HG03039 (cell line): ENCODE measurements around the gene CPNE2.

Source experiments
- ATAC-seq: cut with Tn5 transposase; IDR thresholded peaks from one replicate; pipeline ENCODE4 v1.9.1; 2021; ENCODE audit warnings: mild to moderate bottlenecking, moderate library complexity; ENCODE audit not compliant: unreplicated experiment

Gene CPNE2

GRCh38 chr16:57141822-57142631 is 49.6 kb downstream of the CPNE2 start:
- no peak for ATAC-seq

DNA sequence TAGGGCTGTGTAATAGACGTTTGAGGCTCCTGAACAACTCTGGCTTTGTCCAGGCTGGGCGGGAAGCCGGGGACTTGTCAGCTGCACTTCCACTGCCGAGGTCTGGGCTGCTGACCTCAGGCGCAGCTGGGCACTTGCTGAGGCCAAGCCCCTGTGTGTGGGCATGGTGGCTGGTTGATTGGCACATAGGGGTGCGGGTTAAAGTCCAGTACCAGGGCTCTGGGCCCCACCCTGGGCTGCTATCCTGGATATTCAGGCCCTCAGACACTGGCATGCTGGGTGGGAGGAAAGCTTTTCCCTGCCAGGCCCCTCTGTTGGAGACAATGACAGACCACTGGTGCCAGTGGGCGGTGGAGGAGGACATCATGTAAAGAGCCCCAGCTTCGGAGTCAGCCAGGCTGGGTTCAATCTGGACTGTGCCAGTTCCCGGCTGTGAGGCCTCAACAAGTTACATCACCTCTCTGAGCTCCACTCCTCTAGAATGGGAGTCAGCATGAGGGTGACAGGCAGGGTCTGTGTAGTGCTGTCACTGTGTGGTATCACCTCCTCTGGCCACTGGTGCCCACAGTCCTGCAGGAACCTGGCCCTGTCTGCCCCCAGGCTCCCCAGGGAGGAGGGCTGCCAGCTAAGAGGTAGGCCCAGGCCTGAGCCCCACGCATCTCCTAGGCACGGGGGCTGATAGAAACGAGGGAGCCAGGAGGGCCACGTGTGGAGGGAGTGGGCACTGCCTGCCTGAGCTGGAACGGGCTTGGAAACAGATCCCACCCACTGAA is 51.0 kb downstream of the CPNE2 start:
- no peak for ATAC-seq

GRCh38 chr16:57144027-57144426 is 51.6 kb downstream of the CPNE2 start:
- no peak for ATAC-seq

DNA sequence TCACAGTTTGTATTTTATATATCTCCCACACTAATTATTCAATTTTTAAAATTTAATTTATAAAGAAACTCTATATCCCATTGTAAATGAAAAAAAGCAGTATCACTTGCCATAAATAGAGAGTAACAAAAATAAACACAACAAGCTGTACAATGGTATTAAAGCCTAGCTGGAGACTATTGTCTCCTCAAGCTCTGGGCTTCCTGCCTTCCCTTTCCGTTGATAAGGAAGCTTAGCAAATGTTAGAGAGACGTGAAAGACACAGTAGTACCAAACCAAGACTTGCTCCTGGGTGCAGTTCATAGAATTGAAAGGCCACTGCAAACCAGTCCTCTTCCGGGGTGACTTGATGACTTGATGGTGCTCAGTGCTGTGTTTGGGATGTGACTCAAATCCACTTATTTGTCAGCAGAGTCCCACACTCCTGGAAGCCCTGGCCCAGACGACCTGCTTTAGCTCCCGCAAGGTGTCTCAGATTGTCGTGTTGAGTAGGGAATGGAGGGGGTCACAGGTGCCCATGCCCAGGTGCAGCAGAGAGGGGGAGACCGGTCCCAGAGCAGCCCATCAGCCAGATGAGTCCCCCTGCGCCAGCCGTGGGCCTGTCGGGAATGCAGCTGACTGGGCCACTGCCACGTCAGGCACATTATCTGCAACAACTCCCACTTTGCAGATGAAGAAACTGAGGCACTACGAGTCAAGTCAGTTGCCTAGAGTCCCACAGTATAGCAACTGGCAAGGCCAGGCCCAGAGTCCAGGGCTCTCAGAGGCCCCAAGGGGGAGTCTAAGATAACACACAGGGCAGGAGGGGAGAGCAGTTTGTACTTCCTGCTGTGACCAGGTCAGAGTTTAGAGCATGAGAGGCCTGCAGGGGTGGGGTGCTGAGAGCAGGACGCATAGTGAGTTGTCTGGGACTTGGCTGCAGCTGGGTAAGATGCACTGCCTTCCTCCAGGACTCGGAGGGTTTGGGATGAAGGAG is 53.0 kb downstream of the CPNE2 start:
- ATAC-seq = no peak

DNA sequence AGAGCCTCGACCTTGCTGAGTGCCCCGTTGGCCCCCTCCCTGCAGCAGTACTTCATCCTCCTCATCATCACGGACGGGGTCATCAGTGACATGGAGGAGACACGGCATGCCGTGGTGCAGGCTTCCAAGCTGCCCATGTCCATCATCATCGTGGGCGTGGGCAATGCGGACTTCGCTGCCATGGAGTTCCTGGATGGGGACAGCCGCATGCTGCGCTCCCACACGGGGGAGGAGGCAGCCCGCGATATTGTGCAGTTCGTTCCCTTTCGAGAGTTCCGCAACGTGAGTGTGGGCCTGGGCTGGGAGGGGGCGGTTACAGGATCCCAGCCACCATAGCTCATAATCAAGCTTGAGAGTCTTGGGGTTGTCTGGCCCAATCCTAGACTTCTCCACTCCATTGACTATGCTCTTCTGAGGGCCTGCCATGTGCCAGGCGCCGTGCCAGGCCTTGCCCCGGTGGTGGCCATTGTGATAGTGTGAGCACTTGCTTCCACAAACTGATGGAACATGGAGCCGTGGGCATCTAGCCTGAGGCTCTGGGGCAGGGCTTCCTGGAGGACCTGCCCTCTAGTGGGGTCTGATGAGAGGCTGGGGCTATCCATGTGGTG is 53.8 kb downstream of the CPNE2 start:
- ATAC-seq = no peak

DNA sequence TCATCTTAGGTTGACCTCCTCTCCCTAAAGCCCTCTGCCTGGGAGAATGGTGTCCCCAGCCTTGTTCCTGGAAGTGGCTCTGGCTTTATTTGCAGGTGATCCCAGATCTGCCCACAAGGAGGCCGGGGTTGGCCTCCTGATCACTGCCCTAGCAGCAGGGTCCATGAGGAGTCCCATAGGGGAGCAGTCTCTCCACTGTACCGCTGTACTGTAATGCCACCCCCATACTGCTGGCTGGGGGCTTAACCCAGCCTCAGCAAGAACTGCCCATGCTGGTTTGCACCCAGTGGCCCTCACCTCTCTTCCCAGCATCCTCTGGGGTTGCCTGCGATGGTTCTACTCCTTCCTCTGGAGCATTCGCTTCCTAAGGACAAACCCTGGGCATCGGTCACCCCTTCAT is 54.4 kb downstream of the CPNE2 start:
- no peak for ATAC-seq

GRCh38 chr16:57147381-57148221 is 55.2 kb downstream of the CPNE2 start:
- ATAC-seq = no peak

DNA sequence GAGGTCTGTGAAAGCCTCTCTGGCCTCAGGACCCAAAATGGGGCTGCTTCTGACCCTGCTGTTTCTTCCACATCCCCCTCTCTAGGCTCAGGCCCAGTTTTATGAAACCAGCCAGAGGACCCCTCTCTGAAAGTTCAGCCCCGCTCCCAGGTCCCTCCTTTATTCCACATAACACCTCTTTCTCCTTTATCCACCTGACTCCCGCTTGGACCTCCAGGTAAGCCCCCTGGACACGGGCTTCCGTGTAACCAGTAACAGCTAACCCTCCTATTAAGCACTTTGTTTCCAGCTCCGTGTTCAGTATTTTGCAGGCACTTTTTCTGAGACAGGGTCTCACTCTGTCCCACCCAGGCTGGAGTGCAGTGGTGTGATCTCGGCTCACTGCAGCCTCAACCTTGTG is 56.1 kb downstream of the CPNE2 start:
- no peak for ATAC-seq

- no peak for ATAC-seq
These were observed 57.0 kb downstream of the CPNE2 start for GRCh38 chr16:57149391-57149790.

DNA sequence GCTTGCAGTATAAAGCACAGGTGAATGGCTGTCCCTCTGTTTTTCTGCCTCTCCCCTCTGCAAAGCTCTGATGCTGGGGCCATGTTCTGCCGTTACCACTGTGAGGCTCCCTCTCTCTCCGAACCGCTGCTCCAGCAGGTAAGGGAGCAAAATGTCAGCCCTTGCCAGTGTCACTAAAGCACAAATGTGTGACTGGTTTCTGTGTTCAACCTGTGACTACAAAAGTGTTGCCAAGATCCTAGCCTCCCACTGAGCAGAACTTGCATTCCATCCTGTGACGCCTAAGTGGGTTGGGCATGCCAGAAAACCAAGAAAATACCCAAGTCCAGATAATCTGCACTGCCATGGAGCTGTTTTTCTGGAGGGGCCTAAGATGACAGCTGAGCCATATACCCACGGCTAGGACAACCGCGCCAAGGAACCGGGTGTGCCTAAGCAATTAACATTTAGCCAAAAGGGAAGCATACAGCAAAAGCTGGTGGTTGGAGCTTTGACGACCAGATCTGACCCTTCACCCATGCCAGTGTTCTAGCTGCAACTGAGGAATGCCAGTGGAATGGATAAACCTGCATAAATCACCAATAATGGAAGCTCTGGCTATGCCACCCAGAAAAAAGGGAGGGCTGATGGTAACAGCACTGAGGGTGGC is 58.4 kb downstream of the CPNE2 start:
- no peak for ATAC-seq

GRCh38 chr16:57151369-57151768 is 59.0 kb downstream of the CPNE2 start:
- no peak for ATAC-seq

- ATAC-seq = no peak
These were observed 60.0 kb downstream of the CPNE2 start for GRCh38 chr16:57152096-57153093.

DNA sequence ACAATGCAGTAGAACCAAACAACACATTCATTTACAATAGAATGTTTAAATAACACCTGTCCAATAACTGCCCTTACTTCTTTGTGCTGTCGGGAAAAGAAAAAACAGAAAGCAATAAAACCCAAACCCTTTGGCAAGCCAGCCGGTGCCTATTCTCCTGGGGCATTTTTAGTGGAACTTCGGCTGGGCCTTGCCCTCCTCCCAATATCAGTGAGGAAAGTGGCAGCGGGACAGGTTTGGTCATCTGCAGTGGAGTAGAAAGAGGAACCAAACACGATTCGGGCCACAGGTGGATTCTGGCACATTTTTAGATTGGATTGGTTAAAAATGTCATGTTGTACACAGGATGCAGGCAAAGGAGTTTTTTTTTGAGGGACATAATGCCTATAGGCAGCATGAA is 61.5 kb downstream of the CPNE2 start:
- ATAC-seq = no peak

DNA sequence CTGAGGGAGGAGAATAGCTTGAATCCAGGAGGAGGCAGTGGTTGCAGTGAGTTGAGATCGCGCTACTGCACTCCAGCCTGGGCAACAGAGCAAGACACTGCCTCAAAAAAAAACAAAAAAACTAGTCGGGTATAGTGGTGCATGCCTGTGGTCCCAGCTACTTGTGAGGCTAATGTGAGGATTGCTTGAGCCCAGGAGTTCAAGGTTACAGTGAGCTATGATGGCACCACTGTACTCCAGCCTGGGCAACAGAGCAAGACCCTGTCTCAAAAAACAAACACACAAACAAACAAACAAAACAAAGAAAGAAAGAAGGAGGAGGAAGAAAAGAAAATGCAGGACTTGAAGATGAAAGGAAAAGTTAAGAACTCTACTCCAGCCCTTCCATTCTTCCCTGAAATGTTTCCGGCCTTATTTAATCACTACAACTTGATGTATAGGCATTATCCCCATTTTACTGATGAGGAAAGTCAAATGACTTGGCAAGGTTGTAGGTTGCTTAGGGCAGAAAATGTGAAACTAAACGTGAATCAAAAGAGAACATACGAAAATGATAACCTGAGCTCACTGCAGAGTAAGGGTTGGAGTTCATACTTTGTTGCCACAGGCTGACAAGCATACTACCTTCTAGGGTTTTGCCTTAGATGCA is 63.4 kb downstream of the CPNE2 start:
- no peak for ATAC-seq

DNA sequence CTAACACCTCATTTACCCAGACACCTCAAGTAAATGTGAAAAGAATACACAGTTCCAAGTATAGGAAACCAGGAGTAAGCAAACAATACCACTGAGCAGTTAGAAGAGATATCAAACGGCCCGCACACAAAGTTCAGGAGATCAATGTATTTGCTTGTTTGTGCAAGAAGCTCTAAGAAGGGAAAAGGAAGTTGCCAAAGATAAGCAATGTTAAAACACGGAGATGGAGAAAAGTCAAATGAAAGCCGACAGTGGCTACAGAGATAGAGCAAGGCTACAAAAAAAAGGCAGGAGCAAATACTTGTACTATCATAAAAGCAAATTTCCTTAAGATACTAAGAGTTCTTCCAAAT is 63.9 kb downstream of the CPNE2 start:
- ATAC-seq = no peak

DNA sequence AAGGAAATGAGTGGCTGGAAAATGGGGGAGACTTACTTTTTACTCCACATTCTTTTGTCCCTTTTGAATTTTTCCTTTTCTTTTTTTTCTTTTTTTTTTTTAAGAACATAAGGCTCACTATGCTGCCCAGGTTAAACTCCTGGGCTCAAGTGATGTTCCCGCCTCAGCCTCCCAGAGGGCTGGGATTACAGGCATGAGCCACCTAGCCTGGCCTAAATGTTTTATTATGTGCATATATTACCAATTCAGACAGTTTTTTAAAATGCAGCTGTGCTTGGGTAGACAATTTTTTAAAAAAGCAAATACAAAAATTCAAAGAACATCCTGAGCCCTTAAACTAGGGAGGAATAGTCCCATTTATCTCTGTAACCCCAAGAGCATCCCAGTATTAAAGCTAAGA is 65.2 kb downstream of the CPNE2 start:
- ATAC-seq = no peak

GRCh38 chr16:57159447-57159846 is 67.1 kb downstream of the CPNE2 start:
- no peak for ATAC-seq

DNA sequence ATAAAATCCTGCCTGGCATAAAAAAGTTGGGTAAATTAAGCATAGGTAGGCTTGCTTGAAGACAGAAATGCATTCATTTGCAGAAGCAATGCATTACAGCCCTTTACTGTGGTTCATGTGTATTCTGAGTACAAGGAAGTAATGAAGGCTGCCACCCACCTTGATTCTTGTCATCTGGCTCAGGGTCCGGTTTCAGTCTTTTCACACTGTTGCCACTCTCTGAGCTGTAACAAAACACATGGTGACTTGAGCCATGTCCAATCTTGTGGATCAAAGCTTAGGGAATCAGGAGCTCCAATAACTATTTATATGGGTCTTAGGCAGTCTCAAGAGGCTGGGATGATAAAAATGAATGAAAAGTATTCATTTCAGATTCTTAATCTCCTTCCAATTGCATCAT is 71.5 kb downstream of the CPNE2 start:
- ATAC-seq = no peak
